Measurements from ENCODE around the gene MTIF3.

Gene MTIF3, protein sequence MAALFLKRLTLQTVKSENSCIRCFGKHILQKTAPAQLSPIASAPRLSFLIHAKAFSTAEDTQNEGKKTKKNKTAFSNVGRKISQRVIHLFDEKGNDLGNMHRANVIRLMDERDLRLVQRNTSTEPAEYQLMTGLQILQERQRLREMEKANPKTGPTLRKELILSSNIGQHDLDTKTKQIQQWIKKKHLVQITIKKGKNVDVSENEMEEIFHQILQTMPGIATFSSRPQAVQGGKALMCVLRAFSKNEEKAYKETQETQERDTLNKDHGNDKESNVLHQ

DNA sequence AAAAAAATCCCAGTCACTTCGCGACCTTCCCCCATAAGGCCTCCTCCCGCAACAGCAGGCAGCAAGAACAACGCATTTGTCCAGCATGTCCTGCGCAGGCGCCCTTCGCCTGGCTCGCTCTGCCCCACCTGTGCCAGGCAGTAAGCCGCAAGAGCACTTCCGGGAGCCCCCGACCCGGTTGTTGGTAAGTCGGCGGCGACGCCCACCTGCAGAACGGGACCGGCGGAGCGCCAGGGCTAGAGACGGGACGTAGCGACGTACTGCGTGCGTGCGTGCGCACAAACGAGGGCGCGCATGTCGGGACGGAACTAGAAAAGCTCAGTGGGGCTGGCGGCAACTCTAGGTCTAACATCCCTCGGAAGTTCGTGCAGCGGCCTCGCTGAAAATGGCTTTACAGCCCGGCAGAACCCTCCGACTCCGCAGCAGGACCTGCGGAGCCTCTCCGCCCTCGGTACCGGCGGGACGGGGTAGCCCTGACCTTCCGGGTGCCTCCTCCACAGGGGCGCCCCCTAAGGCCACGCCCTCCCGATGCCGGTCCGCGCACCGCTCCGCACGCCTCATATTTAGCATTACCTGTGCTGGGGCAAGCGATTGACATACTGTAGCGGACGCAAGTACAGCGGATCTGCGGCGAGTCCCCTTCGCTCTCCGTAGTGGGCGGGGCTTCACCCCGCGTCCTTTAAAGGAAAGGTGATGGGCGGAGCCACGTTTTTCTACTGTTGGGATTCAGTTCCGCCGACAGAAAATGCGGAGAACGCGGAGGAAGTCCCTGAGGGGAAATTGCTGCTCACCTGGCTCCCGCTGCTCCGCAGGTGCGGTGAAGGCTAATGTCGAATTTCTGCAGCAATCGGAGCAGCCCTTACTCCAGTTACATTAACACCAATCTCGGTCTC is at the start of gene MTIF3:
TSS of gene MTIF3 (minus strand) at position 629 of the 893 bp plus-strand sequence. CDS start 10,116 bp downstream, outside the sequence.
- DNase-seq: peak; percentile 77

DNA sequence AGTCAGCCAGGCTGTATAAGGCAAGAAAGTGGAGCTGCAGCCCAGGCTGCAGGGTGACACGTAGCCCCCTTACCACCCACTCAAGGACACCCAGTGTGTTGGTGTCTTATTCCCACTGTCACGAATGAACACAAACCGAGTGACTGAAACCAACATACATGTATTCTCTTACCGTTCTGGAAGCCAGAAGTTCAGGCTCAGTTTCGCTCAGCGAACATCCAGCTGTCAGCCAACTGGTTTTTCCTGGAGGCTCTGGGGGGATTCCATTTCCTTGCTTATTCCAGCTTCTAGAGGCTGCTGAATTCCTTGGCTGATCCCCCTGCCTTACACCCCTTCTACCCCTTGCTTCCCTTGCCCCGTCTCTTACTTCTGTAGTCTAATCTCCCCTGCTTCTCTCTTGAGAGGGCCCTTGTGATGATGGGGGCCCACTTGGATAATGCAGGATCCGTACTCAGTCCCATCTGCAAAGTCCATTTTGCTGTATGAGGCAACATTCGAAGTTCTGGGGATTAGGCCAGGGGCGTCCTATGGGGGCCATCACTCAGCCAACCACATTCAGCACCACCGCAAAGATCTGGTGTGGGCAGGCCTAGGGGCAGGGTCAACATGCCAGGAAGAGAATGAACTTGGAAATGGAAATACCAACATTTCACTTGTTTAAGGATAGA is 47.3 kb upstream of the MTIF3 start:
- DNase-seq: no peak

DNA sequence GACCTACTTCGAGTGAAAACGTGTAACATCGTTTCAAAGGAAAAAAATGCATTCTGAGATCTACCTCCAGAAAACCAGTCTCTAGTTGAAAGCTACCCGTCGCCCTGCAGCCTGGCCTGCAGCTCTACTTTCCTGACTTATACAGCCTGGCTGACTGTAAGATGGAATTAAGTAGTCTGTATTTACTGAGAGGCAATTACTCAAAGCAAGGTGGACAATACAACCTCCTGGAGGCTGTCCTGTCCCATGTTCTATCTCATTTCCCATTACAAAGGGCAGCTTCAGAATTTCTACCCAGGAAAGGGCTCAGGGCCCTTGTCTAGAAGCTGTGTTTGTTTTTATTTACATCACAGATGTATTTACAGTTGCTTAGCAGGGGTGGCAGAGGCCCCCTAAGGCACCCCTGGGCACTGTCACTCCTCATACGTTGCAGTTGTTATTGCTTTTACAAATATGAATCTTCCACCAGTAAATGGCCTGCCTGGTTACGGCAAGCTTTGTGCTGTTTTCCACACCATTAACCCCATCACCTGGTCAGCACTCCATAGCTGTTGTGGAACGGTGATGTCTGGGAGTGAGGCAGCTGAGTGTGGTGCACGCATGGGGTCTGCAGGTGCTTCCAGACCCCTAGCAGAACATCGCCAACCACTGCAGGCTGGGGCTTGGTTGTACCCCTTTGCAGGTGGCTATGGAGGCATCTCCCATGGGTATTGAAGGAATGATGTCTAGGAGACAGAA is 46.3 kb upstream of the MTIF3 start:
- DNase-seq: no peak

DNA sequence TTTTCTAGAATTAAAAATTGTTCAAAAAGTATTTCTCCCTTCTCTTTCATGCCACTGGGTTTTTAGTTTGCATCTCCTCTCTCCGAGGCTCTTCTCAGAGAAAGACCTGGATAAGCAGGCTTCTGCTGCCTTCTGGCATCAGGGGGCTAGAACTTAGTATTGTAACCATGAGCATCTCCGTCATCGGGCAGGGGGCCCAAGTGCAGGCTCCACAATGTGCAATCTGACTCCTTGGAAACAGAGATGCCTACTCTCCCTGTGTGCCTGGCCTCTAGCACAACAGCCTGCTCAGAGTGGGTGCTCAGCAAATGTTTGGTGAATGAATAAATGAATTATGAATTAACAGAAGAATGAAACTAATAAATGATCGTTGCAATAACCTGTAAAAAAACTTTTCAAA is 45.6 kb upstream of the MTIF3 start:
- DNase-seq: no peak

DNA sequence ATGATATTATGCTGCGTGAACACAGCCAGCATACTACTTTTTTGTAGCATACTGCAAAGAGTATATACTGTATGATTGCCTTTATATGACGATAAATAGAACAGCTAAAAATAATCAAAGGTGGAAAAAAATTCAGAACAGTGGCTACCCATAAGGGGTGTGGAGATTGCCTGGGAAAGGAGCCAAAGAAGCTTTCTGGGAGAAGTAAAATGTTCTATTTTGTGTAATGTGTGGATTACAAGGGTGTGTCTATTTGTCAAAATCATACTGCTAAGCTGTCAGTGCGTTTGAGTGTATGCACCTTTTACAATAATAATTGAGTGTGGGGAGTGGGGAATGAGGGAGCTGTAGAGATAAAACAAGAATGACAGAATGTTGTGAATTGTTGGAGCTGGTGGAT is 45.2 kb upstream of the MTIF3 start:
- no peak for DNase-seq

DNA sequence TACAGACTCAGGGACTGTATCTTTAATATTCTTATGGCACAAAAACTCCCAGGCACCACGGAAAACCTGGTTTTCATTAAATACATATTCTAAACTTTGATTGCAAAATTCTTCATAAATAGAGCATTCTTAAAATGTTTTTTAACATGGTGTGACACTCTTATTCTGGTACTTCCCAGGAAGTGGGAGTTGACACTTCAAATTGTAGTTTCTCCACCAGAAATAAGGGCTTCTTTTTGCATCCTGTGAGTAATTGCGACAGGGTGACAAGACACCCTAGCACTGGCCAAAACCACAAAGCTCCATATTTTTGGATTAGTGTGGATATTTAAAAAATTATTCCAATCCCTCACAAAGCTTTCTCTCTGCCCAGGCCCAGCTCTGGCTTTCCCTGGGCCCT is 43.6 kb upstream of the MTIF3 start:
- no peak for DNase-seq

DNA sequence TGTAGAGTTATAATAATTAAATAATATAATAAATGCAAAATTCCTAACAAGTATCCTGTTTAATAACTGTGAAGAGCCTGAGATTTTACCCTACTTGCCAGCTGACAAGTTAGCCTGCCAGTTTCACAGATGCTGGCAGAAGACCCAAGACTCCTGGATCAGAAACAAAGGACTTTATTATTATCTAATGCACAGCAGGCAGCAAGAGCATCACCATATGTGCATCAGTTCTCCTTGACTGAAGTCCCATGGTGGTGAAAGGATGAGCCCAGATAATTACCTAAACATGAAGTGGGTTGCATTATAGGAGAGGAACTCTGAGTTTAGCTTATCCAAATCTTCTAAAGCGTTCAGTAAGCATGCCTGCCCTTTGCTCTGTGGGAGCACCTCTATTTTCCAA is 39.1 kb upstream of the MTIF3 start:
- DNase-seq: no peak

DNA sequence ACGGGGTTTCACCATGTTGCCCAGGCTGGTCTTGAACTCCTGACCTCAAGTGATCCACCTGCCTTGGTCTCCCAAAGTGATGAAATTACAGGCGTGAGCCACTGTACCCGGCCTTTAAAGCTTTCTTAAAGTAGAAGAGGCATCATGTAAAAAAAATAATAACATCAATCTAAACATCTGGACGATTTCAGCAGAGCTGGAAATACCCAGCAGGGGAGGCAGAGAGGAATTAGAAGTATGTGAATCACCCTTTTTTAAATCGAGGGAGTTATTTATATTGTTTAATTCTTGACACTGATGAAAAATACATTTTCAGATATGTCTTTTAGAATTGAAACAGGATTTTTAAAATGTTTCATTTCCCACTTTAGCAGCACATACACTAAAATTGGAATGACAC is 37.4 kb upstream of the MTIF3 start:
- no peak for DNase-seq

DNA sequence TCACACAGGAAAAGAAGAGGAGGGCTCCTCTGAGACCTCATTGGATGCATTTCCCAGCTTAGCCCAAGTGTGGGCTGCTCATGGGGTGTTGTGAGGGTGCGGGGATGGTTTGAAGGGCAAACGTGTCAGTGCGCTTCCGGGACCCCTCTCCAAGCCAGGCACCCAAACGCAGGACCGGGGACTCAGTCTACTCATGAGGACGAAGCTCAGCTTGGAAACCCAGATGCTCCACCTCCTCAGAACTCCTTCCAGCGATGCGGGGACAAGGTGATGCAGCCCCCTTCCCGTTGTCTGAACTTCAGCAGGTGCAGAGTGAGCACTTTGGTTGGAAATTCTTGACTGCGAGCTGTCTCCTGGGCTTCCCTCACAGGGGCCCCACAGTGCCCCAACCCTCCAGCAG is 33.1 kb upstream of the MTIF3 start:
- no peak for DNase-seq

DNA sequence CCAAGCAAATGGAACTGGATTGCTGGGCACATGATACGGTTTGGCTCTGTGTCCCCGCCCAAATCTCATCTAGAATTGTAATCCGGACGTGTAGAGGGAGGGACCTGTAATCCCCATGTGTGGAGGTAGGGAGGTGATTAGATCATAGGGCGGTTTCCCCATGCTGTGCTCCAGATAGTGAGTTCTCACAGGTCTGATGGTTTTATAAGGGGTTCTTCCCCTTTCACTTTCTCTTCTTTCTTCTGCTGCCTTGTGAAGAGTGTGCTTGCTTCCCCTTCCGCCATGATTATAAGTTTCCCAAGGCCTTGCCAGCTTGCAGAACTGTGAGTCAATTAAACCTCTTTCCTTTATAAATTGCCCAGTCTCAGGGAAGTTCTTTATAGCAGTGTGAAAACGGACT is 32.6 kb upstream of the MTIF3 start:
- no peak for DNase-seq

DNA sequence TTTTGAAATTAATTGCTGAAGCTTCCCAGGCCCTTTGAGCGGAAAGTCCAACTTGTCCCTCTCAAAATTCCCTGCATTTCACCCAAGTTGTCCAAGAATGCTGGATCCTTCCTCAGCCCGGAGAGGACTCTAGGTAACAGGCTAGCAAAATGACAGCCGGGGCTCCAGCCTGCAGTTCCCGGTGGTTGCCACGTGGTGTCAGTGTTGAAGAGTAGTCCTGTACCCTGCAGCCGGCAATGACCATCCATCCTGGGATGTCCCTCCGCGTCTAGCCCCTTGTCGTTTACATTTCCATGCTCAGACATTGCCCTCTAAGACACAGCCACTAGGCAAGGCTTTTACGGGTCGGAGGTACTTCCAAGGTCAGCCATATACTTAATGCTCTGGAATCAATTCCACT is 31.4 kb upstream of the MTIF3 start:
- DNase-seq: no peak

DNA sequence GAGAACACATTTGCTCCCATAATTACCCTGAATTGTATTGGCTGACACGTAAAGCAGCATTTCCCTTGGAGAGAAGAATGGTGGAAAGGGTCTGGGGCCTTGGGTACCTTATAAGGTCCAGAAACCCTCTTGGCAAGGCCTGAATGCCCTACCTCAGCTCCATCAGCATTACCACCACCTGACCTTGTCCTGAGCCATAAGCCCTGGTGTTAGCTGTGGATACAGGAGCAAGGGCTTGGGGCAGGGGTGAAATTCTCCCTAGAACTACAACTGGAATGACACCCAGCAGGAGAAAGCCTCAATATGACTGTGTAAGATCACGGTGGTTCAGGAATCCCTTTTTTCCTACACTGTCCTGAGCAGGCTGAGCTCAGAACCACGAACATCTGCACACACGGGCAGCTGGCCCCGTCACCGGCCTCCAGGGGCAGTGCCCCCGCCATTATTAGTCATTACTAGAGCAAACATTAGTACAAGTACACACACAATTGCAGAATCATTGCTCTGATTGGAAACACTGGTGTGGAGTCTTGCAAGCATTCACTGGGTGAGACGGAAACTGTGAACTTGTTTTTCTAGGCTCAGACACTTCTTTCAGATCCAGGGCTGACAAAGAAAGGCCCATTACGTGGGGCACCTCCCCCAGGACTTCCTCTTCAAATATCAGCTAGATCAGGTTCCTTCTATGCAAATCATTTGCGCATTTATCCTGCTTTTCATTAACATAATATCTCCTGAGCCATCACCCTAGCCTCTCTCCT is 26.8 kb upstream of the MTIF3 start:
- peak; percentile 44 for DNase-seq

DNA sequence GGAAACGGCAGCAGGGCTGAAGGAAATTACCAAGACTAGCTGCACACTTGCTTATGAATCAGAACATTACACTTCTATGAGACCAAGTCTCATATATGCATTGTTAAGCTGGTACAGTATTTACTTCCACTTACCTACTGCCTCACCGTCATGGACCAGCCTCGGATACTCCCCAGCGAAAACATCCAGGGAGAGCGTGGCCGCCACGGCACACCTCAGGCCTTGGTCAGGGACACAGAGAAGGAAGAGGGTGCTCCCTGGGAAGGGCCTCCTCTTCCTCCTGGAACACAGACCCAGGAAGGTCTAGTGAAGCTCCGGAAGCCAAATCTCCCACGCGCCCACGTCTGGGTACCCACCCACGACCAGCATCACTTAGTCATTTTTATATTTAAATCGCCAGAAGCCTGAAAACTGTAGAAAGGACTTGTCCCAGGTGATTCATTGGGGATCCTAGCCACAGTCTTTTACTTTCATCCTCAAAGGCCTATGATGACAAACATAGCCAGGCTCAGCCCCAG is 24.4 kb upstream of the MTIF3 start:
- DNase-seq: no peak

DNA sequence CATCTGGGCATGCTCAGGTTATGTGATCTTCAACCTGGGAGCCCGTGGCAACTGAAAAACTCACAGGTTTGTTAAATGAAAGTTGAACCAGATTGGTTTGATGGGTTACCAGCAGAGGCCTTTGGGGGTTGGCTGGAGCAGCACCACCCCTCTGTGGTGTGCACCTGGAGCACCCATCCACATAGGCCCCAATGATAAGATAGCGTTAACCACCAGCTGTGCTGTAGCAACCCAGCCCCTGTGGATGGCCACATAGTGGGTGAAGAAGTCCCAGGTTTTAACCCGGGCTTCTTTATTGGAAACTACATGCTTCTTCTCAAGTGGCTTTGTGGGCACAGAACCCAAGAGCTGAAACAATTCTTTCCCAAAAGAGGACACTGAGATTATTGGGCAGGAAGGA is 22.6 kb upstream of the MTIF3 start:
- DNase-seq: no peak

DNA sequence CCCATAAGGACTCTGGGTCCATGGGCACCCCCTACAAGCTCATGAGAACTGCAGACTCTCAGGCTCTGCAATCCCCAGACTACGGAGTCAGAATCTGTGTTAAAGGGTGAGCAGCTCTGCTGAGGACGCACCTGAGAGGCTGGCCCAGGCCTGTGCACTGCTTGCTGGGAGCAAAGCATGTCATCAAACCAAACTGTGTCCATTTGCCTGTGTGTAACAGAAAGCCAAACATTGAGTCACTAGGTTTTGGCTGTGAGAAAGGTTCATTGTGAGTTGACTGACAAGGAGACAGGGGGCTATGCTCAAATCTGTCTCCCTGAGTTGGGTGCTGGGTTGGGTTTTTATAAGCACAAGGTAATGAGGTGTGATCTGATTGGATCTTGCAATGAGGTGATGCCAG is 22.1 kb upstream of the MTIF3 start:
- no peak for DNase-seq

DNA sequence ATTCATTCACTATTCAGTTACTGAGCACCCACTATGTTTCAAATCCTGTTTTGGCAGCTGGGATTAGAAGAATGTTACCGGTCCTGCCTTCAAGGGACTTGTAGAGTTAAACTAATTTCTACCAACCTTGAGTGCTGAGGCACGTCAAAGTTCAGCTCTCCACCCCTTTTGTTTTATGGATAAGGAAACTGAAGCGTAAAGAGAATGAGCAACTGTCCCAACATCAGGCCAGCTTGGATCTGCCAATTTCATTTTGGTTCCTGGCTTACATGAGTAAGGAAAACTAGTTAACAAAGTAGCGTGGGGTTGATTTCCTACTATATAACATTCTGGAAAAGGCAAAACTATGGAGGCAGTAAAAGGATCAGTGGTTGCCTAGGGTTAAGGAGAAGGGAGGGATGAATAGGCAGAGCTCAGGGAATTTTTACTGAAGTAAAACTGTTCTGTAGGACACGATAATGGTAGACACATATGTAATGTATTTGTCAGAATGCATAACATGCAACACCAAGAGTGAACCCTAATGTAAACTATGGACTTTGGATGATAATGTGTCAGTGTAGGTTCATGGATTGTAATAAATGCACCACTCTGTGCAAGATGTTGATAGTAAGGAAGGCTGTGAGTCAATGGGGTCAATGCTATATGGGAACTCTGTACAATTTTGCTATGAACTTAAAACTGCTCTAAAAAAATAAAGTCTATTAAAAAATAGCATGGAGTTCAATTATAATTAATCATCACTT is 19.9 kb upstream of the MTIF3 start:
- DNase-seq: no peak

DNA sequence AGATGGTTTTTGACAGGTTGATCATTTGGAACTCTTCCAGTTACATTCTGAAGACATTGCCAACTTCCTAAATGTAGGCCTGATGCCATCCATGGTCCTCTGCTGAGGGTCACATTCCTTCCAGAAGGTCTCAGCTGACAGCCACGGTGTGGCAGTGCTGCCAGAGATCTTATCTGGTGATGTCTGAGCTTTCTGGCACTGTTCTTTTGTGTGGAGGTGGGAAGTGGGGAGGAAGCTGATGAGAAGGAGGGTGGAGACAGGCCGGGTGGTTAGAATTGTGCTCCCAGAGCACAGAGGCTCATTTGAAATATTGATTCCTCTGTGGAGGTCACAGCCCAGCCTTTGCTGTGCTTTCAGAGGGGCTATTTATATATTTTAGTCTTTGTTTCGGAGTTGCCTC is 16.1 kb upstream of the MTIF3 start:
- no peak for DNase-seq

DNA sequence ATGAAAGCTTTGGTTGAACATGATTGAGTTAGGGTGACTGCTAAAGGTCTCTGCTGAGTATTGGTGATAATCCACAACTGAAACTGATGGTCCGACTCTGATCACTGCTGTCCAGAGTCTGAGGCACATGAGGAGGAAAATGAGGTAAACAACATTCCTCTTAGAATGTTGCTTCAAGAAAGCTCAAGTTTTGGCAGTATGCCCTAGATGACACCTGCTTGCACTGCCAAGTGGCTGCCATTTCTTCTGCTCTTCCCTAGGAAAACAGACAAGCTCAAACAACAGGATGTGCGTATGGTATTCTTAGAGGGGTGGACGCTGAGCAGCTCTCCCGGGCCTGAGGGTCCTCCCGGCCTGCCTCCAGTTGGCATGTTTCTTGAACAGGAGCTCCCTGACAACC is 15.2 kb upstream of the MTIF3 start:
- no peak for DNase-seq

DNA sequence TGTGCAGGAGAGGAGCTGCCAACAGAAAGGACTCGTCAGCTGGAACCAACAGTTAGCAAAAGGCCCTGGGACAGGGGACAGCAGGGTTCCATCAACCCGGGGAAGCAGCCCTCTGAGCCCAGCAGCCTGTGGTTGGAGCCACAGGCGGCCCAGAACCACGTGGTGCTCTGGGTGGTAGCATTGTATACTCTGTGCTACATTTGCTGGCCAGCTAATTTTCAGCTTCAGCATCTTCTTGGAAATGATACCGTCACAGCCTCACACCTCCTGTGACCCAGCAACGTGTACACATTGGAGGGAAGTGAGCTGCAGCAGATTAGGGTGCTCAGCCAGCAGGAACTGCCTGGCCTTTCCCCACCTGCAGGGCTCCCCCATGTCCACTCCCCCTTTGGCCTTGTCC is 13.1 kb upstream of the MTIF3 start:
- no peak for DNase-seq

DNA sequence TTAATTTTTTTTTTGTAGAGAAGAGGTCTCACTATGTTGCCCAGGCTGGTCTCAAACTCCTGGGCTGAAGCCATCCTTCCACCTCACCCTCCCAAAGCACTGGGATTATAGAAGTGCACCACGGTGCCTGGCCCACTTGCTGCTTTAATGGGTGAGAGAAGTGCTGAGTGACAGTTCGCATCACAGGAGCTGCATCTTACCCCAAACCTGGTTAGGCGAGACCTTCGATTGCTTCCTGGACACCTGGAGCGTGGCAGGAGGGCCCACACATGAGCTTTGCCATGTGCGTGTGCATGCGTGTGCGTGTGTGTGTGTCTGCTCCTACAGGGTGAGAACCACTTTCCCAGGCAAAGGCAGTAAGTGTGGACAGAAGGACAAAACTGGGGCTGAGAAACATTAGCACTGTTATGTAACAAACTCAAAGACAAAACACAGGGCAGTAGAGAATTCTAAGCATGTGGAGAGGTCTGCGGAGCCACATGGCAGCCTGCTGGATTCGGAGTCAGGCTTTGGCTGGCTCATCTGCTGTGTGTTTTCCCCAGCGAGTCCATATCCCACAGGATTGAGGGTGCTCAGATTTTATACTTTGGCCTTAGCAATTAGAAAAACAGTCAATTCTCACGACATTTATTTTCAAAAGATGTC is 11.7 kb upstream of the MTIF3 start:
- DNase-seq: no peak

DNA sequence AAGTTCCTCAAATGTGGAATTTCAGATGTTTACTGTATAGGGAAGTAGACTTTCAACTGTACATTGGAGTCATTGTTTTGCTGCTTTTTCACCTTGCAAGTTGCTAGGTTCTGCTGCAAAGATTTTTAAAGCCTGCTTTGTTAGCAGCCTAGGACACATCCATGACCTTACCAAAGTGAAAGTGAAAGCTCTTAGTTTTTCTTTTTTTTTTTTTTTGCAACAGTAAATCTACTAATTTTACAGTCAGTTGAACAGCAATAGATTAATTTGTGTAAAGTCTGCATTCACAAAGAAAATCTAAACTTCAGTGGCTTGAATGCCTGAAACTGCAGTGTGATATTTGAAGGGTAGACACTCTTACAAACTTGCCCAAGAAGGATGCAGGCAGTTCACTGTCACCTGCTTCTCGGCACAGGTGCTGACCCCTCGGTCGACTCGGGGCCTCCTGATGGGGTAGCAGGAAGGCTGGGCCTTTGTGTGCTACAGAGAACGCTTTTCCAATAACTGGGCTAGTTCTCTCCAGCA is 5.0 kb upstream of the MTIF3 start:
- no peak for DNase-seq

Data from NCI-H1417 treated with DMSO at 0.1 percent for 48 hours (cell line).